GM23338 (cell line): Measurements from ENCODE around the gene TMEM125. TPM values are rescaled to one million over a fixed set of nuclear protein-coding genes. Genes with fewer than 3 reads are reported as not detected.

Experiments used
- EZH2 ChIP-seq: fragments of 200-600 bp; sonication (generic); IDR thresholded peaks from one replicate; pipeline ENCODE4 v1.8.0; 2017; ENCODE audit warnings: antibody characterized with exemption, mild to moderate bottlenecking, low read depth; ENCODE audit not compliant: unreplicated experiment
- EZH2phosphoT487 ChIP-seq: fragments of 200-600 bp; sonication (generic); IDR thresholded peaks from one replicate; pipeline ENCODE4 v1.8.1; 2018; ENCODE audit warnings: antibody characterized with exemption; ENCODE audit not compliant: unreplicated experiment
- JUNB ChIP-seq: IDR thresholded peaks from one replicate; pipeline ENCODE4 v1.6.1; 2016; ENCODE audit warnings: antibody characterized with exemption; ENCODE audit not compliant: unreplicated experiment
- REST ChIP-seq: IDR thresholded peaks from one replicate; pipeline ENCODE4 v1.6.1; 2018; ENCODE audit warnings: antibody characterized with exemption; ENCODE audit not compliant: unreplicated experiment
- ZNF114 ChIP-seq: fragments of 250-450 bp; sonication (Bioruptor Pico); IDR thresholded peaks from 2 replicates; pipeline ENCODE4 v1.5.0; 2020; ENCODE audit warnings: mild to moderate bottlenecking, moderate library complexity
- ZNF462 ChIP-seq: fragments of 250-450 bp; sonication (Bioruptor Pico); IDR thresholded peaks from 2 replicates; pipeline ENCODE4 v1.5.0; 2020; ENCODE audit warnings: mild to moderate bottlenecking, moderate library complexity
- polyA plus RNA-seq: library from polyadenylated mRNA; unstranded; fragments of >200 nt; fragmentation: Nextera tagmentation; extraction: Ambion mirVana; gene quantifications from 2 replicates; pipeline ENCODE4 v1.2.1, GENCODE V29; 2016
- total RNA-seq: library from RNA; depleted of rRNA; stranded (reverse); fragments of >200 nt; shearing (Covaris generic); gene quantifications from 2 replicates; pipeline ENCODE4 v1.2.3, GENCODE V29; 2014

The TMEM125 gene
- total and polyA plus RNA-seq, 2 experiments from 2014 or later = 16.8 to 39.3 TPM

GRCh38 chr1:43255438-43256210 is 14.2 kb upstream of the TMEM125 start (continued):
- TF ChIP-seq ZNF462 (CRISPR knock-in tag) = no peak
- no peak for TF ChIP-seq EZH2phosphoT487
- no peak for TF ChIP-seq JUNB
- TF ChIP-seq REST = no peak
- no peak for TF ChIP-seq ZNF114
- TF ChIP-seq EZH2 = no peak
